ENCODE data around the gene UBTD1.

DNA sequence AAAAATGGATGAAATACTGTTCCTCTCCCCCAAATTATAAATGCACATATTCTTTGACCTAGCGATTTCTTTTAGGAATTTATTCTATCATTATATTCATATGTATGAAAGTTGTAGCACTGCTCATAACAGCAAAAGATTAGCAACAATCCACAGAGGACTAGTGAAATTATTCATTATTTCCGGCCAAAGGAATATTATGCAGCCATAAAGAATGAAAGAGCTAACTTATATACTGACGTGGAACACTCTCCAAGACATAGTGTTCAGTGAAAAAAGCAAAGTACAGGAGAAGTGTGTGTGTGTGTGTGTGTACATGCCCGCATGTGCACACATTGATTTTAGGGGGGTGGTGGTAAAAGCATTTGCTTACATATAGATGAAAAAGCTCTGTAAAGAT is 23.8 kb upstream of the UBTD1 start:
- TF ChIP-seq POLR2A (IDR thresholded peaks at IDR 0.05; ENCODE audit: low read length) (no peak), GATA1 (IDR thresholded peaks at IDR 0.05; ENCODE audit: low read depth, low read length) (no peak)

Measured in erythroblast (primary cell).